CD14-positive monocyte (primary cell): ENCODE data around the gene CACNA2D2. TPM values are rescaled to one million over a fixed set of nuclear protein-coding genes. Genes with fewer than 3 reads are reported as not detected.

ENCODE experiments used
- DNase-seq, 3 donors: peaks; one replicate each; pipeline ENCODE4 v3.0.0-alpha.2; 2011 to 2022
- H2AFZ ChIP-seq: 2 replicates; pipeline ENCODE4 v1.6.0; 2012; ENCODE audit warnings: mild to moderate bottlenecking, low read depth, low read length, inconsistent platforms; ENCODE audit not compliant: insufficient read depth, poor library complexity, severe bottlenecking
- H3K27ac ChIP-seq, 2 donors: 1 replicate in 1 of 2; 2 replicates in 1 of 2; pipeline ENCODE4 v1.5.1; 2012 to 2013; ENCODE audit warnings: low read length in 2 of 2, control low read depth in 1 of 2, inconsistent platforms in 1 of 2, low read depth in 1 of 2, mild to moderate bottlenecking in 1 of 2
- H3K27me3 ChIP-seq, 2 donors: one replicate each; pipeline versions ENCODE4 v1.6.0 to v1.6.1; 2011 to 2013; ENCODE audit warnings: low read length in 2 of 2; ENCODE audit not compliant: control insufficient read depth in 2 of 2, insufficient read depth in 2 of 2
- H3K36me3 ChIP-seq, 2 donors: replicated peaks in 1 of 2; 1 replicate in 1 of 2; 2 replicates in 1 of 2; pipeline versions ENCODE4 v1.5.1 to v1.6.1; 2012 to 2013; ENCODE audit warnings: low read length in 2 of 2, control low read depth in 1 of 2, inconsistent platforms in 1 of 2, mild to moderate bottlenecking in 1 of 2; ENCODE audit not compliant: insufficient read depth in 2 of 2, control insufficient read depth in 1 of 2
- H3K4me1 ChIP-seq, 2 donors: 1 replicate in 1 of 2; 2 replicates in 1 of 2; pipeline versions ENCODE4 v1.5.1 to v1.6.1; 2012 to 2013; ENCODE audit warnings: low read length in 2 of 2, control low read depth in 1 of 2, inconsistent platforms in 1 of 2, mild to moderate bottlenecking in 1 of 2, moderate library complexity in 1 of 2; ENCODE audit not compliant: insufficient read depth in 2 of 2, control insufficient read depth in 1 of 2
- H3K4me2 ChIP-seq: replicated peaks from 2 replicates; pipeline ENCODE3; 2012; ENCODE audit warnings: low read length, moderate library complexity, mild to moderate bottlenecking; ENCODE audit not compliant: poor library complexity, severe bottlenecking; ENCODE audit errors: extremely low read depth
- H3K4me3 ChIP-seq, 3 experiments: fragments of 200-600 bp in 1 of 3; sonication (generic) in 1 of 3; replicated peaks in 1 of 3; 1 replicate in 2 of 3; 2 replicates in 1 of 3; pipeline ENCODE4 v1.5.1; 2011 to 2013; ENCODE audit warnings: low read length in 3 of 3, mild to moderate bottlenecking in 3 of 3, control low read depth in 2 of 3, low read depth in 2 of 3, inconsistent platforms in 1 of 3, moderate library complexity in 1 of 3
- H3K79me2 ChIP-seq: 2 replicates; pipeline ENCODE4 v1.6.0; 2012; ENCODE audit warnings: mild to moderate bottlenecking, control low read depth, inconsistent platforms, low read length, moderate library complexity; ENCODE audit not compliant: insufficient read depth
- H3K9ac ChIP-seq: 2 replicates; pipeline ENCODE4 v1.6.0; 2017; ENCODE audit warnings: low read length, mild to moderate bottlenecking; ENCODE audit not compliant: insufficient read depth, poor library complexity, severe bottlenecking
- H3K9me3 ChIP-seq, 2 donors: replicated peaks in 1 of 2; 1 replicate in 1 of 2; 2 replicates in 1 of 2; pipeline versions ENCODE4 v1.5.1 to v1.6.1; 2012 to 2013; ENCODE audit warnings: low read length in 2 of 2, control low read depth in 1 of 2; ENCODE audit not compliant: control insufficient read depth in 1 of 2, insufficient read depth in 1 of 2
- H4K20me1 ChIP-seq: 2 replicates; pipeline ENCODE4 v1.6.0; 2012; ENCODE audit warnings: mild to moderate bottlenecking, low read length, control low read depth, moderate library complexity; ENCODE audit not compliant: insufficient read depth
- H3K27ac Mint-ChIP-seq, 7 donors: one replicate each; pipeline ENCODE4 v1.8.0; 2020; ENCODE audit warnings: mild to moderate bottlenecking in 7 of 7, mixed read lengths in 7 of 7, moderate library complexity in 6 of 7, inconsistent platforms in 2 of 7
- H3K27me3 Mint-ChIP-seq, 3 donors: one replicate each; pipeline ENCODE4 v1.8.0; 2021 to 2022; ENCODE audit warnings: low read depth in 3 of 3, mild to moderate bottlenecking in 3 of 3, mixed read lengths in 3 of 3, moderate library complexity in 3 of 3, inconsistent platforms in 1 of 3
- H3K36me3 Mint-ChIP-seq, 2 donors: one replicate each; pipeline ENCODE4 v1.8.0; 2020; ENCODE audit warnings: mixed read lengths in 2 of 2, inconsistent platforms in 1 of 2, mild to moderate bottlenecking in 1 of 2
- H3K4me1 Mint-ChIP-seq: one replicate; pipeline ENCODE4 v1.8.0; 2020; ENCODE audit warnings: mild to moderate bottlenecking, mixed read lengths
- H3K4me3 Mint-ChIP-seq, 2 donors: one replicate each; pipeline ENCODE4 v1.8.0; 2020; ENCODE audit warnings: mild to moderate bottlenecking in 2 of 2, mixed read lengths in 2 of 2, moderate library complexity in 1 of 2
- H3K9me3 Mint-ChIP-seq, 7 donors: one replicate each; pipeline ENCODE4 v1.8.0; 2020 to 2022; ENCODE audit warnings: mixed read lengths in 7 of 7, mild to moderate bottlenecking in 6 of 7, moderate library complexity in 6 of 7, inconsistent platforms in 2 of 7
- CTCF ChIP-seq: fragments of 200-600 bp; IDR thresholded peaks from one replicate; pipeline ENCODE4 v1.8.0; 2022; ENCODE audit warnings: antibody characterized with exemption, mild to moderate bottlenecking
- WGBS: methylation state at CpG from one replicate; pipeline ENCODE4 v1.1.5; 2013; ENCODE audit warnings: missing lambda C conversion rate; ENCODE audit not compliant: insufficient coverage; 5-methylcytosine and 5-hydroxymethylcytosine counted together
- intact Hi-C, 2 donors: fragments of 100-400 bp; cut with micrococcal nuclease; formaldehyde crosslinking; loops; one replicate each; pipeline versions ENCODE4 v1.15.0 to v1.15.1; 2023
- polyA plus RNA-seq, 3 donors: library from polyadenylated mRNA; depleted of rRNA in 1 of 3; unstranded in 2 of 3; stranded (reverse) in 1 of 3; fragments of 300-500 nt in 2 of 3; fragments of >200 nt in 1 of 3; fragmentation: Illumina TruSeq in 2 of 3; gene quantifications; 1 replicate in 2 of 3; 2 replicates in 1 of 3; pipeline ENCODE4 v1.2.3, GENCODE V29; 2012 to 2021

Gene CACNA2D2
- polyA plus RNA-seq, 3 donors = 0.09 to 0.16 TPM; not detected in 1

DNA sequence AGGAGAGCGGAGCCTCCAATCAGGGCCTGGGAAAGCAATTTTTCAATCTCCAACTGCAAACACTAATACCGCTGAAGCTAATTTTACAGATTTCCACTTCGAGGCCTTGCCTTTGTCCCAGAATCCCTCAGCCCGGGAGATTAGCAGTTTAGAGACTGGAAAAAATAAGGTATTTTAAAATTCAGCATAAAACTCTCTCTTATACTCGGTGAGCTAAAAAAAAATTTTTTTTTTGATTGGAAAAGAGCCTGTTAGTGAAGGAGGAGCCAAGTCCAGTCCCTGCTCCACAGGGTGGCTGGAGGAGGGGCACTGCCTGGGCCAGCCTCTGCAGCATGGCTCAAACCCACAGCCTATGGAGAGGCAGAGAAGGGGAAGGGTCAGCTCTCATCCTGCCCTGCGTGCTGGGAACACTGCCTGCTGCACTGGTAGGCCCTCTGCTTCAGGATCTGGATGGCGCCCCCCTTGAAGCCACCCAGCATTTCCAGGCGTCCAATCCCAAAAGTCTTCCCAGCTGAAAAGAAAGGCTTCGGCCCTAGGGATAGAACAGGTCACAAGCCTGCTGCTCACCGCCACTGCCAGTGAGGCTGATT, 48.9 kb downstream of the CACNA2D2 start:
- WGBS = 89% methylated on average over 5 of the region's 10 CpGs
- Histone ChIP-seq H3K4me3 (no peak overlapping the region), H3K4me1 (peaks cover 5 to 16% of the 10 kb centered on the region in 2 donors), H3K36me3 (no peaks in the 10 kb centered on the region), H3K4me2 (no peak overlapping the region), H3K27me3 (no peaks in the 10 kb centered on the region), H3K79me2 (no peaks in the 10 kb centered on the region), H3K9ac (no peak overlapping the region), H2AFZ (no peak overlapping the region), H3K9me3 (no peaks in the 10 kb centered on the region), H3K27ac (no peak overlapping the region), H4K20me1 (no peaks in the 10 kb centered on the region)
- DNase-seq = no peak
- H3K9me3 Mint-ChIP-seq = no peaks in the 10 kb centered on the region
- no peak for TF ChIP-seq CTCF
- H3K27ac Mint-ChIP-seq = no peak overlapping the region
- H3K27me3 Mint-ChIP-seq = peaks cover 0 to 5% (median 3%) of the 10 kb centered on the region in 3 donors
- no peak overlapping the region for H3K4me3 Mint-ChIP-seq
- no peaks in the 10 kb centered on the region for H3K36me3 Mint-ChIP-seq
- H3K4me1 Mint-ChIP-seq = peaks cover 16% of the 10 kb centered on the region
- intact Hi-C loops = no loop called here

- DNase-seq = no peak
- WGBS = 98% methylated on average over 8 of the region's 13 CpGs
- no peaks in the 10 kb centered on the region for H3K9me3 Mint-ChIP-seq
- Histone ChIP-seq H3K4me1 (peaks cover 5 to 17% of the 10 kb centered on the region in 2 donors), H3K9ac (no peak overlapping the region), H2AFZ (no peak overlapping the region), H3K4me3 (no peak overlapping the region), H3K9me3 (no peaks in the 10 kb centered on the region), H3K27me3 (no peaks in the 10 kb centered on the region), H3K36me3 (no peaks in the 10 kb centered on the region), H3K4me2 (no peak overlapping the region), H3K79me2 (no peaks in the 10 kb centered on the region), H4K20me1 (no peaks in the 10 kb centered on the region), H3K27ac (no peak overlapping the region)
- peaks cover 0 to 5% (median 0%) of the 10 kb centered on the region in 3 donors for H3K27me3 Mint-ChIP-seq
- peaks cover 20% of the 10 kb centered on the region for H3K4me1 Mint-ChIP-seq
- intact Hi-C loops = no loop called here
- TF ChIP-seq CTCF = no peak
- peak overlapping the region in 1 of 7 donors; percentile 14 for H3K27ac Mint-ChIP-seq
- H3K36me3 Mint-ChIP-seq = no peaks in the 10 kb centered on the region
- no peak overlapping the region for H3K4me3 Mint-ChIP-seq
Observed at GRCh38 chr3:50453907-50454306, 49.5 kb downstream of the CACNA2D2 start.
